Caco-2 (cell line): ENCODE results near the gene RAB27B. TPM values are rescaled to one million over a fixed set of nuclear protein-coding genes. Genes with fewer than 3 reads are reported as not detected.

Source experiments
- BruUV-seq: library from RNA; stranded (reverse); fragments of 400-500 nt; replicated peaks from 2 replicates; lab custom pipeline; 2021; lab: Mats Ljungman, UMichigan
- CTCF ChIA-PET: fragments of 300-600 bp; sonication (Branson Sonifier 250); formaldehyde crosslinking; loops from one replicate; lab custom pipeline; 2022; ENCODE audit warnings: antibody characterized with exemption; lab: Charles Lee
- POLR2A ChIA-PET: fragments of 300-600 bp; sonication (Branson Sonifier 250); formaldehyde crosslinking; loops from one replicate; lab custom pipeline; 2022; ENCODE audit warnings: antibody characterized with exemption; lab: Charles Lee
- DNase-seq, 2 experiments: peaks; one replicate each; pipeline versions ENCODE4 v3.0.0 to v3.0.0-alpha.2; 2020 to 2022
- H3K27me3 ChIP-seq: replicated peaks from 2 replicates; pipeline ENCODE4 v1.6.0; 2011; ENCODE audit warnings: low read length; ENCODE audit not compliant: control insufficient read depth, insufficient read depth
- H3K36me3 ChIP-seq: 2 replicates; pipeline ENCODE4 v1.5.1; 2011; ENCODE audit warnings: low read length; ENCODE audit not compliant: control insufficient read depth, insufficient read depth
- H3K4me1 ChIP-seq: fragments of 250-450 bp; sonication (Bioruptor Pico); 2 replicates; pipeline ENCODE4 v1.5.1; 2020; ENCODE audit warnings: mild to moderate bottlenecking
- H3K4me3 ChIP-seq: 2 replicates; pipeline ENCODE4 v1.5.1; 2011; ENCODE audit warnings: low read depth, mild to moderate bottlenecking, control low read depth, low read length
- H3K9me3 ChIP-seq: fragments of 250-450 bp; sonication (Bioruptor Pico); 2 replicates; pipeline ENCODE4 v1.5.1; 2020; ENCODE audit warnings: mild to moderate bottlenecking, moderate library complexity
- H3K27ac Mint-ChIP-seq: one replicate; pipeline ENCODE4 v1.8.0; 2022; ENCODE audit warnings: mixed read lengths; ENCODE audit not compliant: unreplicated experiment
- H3K27me3 Mint-ChIP-seq: one replicate; pipeline ENCODE4 v1.8.0; 2022; ENCODE audit warnings: mixed read lengths; ENCODE audit not compliant: insufficient read depth, unreplicated experiment
- H3K36me3 Mint-ChIP-seq: one replicate; pipeline ENCODE4 v1.8.0; 2022; ENCODE audit warnings: mild to moderate bottlenecking, mixed read lengths; ENCODE audit not compliant: insufficient read depth, unreplicated experiment
- H3K4me1 Mint-ChIP-seq: one replicate; pipeline ENCODE4 v1.8.0; 2022; ENCODE audit warnings: low read depth, mixed read lengths; ENCODE audit not compliant: unreplicated experiment
- H3K4me3 Mint-ChIP-seq: one replicate; pipeline ENCODE4 v1.8.0; 2022; ENCODE audit warnings: mild to moderate bottlenecking, moderate library complexity, mixed read lengths; ENCODE audit not compliant: unreplicated experiment
- H3K9me3 Mint-ChIP-seq: one replicate; pipeline ENCODE4 v1.8.0; 2022; ENCODE audit warnings: mixed read lengths; ENCODE audit not compliant: unreplicated experiment
- CTCF ChIP-seq, 2 experiments: fragments of 200-600 bp in 1 of 2; IDR thresholded peaks; 1 replicate in 1 of 2; 2 replicates in 1 of 2; pipeline versions ENCODE4 v1.5.1 to v1.8.0; 2011 to 2022; ENCODE audit warnings: antibody characterized with exemption in 1 of 2, control low read depth in 1 of 2, inconsistent platforms in 1 of 2, low read depth in 1 of 2, low read length in 1 of 2, mild to moderate bottlenecking in 1 of 2, moderate library complexity in 1 of 2; ENCODE audit not compliant: insufficient read depth in 1 of 2, severe bottlenecking in 1 of 2, unreplicated experiment in 1 of 2
- intact Hi-C: fragments of 100-400 bp; cut with micrococcal nuclease; formaldehyde crosslinking; loops from one replicate; pipeline ENCODE4 v1.10.0; 2022; ENCODE audit not compliant: unreplicated experiment
- total RNA-seq: library from RNA; stranded (reverse); gene quantifications from 2 replicates; pipeline ENCODE4 v1.2.3, GENCODE V29; 2022

The RAB27B gene
- total RNA-seq, 1 experiment from 2014 or later, result 0.32 TPM

DNA sequence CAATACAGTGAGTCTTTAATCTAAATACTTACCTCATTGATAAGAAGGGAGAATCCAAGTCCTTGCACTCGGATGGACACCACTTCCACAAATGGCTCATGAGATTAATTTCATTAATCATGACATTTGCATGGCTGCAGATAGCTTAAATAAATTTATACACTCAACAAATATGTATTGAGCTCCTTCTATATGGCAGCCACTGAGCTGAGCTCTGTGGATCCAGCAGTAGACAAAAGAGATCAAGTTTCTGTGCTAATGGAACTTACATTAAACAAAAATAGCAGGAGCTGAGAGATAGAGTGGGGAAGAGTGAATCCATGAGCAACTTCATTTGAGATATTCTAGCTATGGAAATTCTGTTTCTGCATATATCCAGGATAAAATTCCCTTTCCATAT is 44.4 kb downstream of the RAB27B start:
- Histone ChIP-seq H3K27me3 (no peaks in the 10 kb centered on the region), H3K4me3 (no peak overlapping the region), H3K4me1 (no peaks in the 10 kb centered on the region), H3K36me3 (no peaks in the 10 kb centered on the region), H3K9me3 (no peaks in the 10 kb centered on the region)
- TF ChIP-seq CTCF (IDR thresholded peaks at IDR 0.05; ENCODE audit: insufficient read depth in 1 of 2, low read depth in 1 of 2, low read length in 1 of 2, severe bottlenecking in 1 of 2, unreplicated experiment in 1 of 2), result no peak
- no peaks in the 10 kb centered on the region for H3K9me3 Mint-ChIP-seq
- H3K4me3 Mint-ChIP-seq, result no peak overlapping the region
- H3K36me3 Mint-ChIP-seq, result no peaks in the 10 kb centered on the region
- H3K4me1 Mint-ChIP-seq, result no peaks in the 10 kb centered on the region
- ChIA-PET POLR2A (no interaction called here), CTCF (no interaction called here)
- intact Hi-C loops, result no loop called here
- BruUV-seq, result no TSS peak
- H3K27me3 Mint-ChIP-seq, result no peaks in the 10 kb centered on the region
- DNase-seq, result no peak
- H3K27ac Mint-ChIP-seq, result no peak overlapping the region

- no peaks in the 10 kb centered on the region for H3K4me1 Mint-ChIP-seq
- no peak overlapping the region for H3K4me3 ChIP-seq
- no peaks in the 10 kb centered on the region for H3K36me3 ChIP-seq
- H3K9me3 Mint-ChIP-seq, result no peaks in the 10 kb centered on the region
- H3K27me3 Mint-ChIP-seq, result no peaks in the 10 kb centered on the region
- no peak for DNase-seq
- BruUV-seq, result no TSS peak
- no peaks in the 10 kb centered on the region for H3K4me1 ChIP-seq
- H3K36me3 Mint-ChIP-seq, result no peaks in the 10 kb centered on the region
- intact Hi-C loops, result no loop called here
- ChIA-PET POLR2A (no interaction called here), CTCF (no interaction called here)
- no peak for TF ChIP-seq CTCF (IDR thresholded peaks at IDR 0.05; ENCODE audit: insufficient read depth in 1 of 2, low read depth in 1 of 2, low read length in 1 of 2, severe bottlenecking in 1 of 2, unreplicated experiment in 1 of 2)
- H3K9me3 ChIP-seq, result no peaks in the 10 kb centered on the region
- no peak overlapping the region for H3K27ac Mint-ChIP-seq
- no peaks in the 10 kb centered on the region for H3K27me3 ChIP-seq
- no peak overlapping the region for H3K4me3 Mint-ChIP-seq
Observed at GRCh38 chr18:54873884-54874255, 45.6 kb downstream of the RAB27B start.

DNA sequence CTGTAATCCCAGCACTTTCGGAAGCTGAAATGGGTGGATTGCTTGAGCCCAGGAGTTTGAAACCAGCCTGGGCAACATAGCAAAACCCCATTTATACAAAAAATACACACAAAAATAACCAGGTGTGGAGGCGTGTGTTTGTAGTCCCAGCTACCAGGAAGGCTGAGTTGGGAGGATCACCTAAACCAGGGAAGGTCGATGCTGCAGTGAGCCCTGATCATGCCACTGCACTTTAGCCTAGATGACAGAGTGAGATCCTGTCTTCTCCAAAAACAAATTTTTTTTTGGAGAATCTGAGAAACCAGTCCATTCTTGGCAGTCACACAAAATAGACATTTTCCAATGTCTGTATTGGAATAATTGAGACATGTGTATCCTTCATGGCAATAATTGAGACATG is 46.8 kb downstream of the RAB27B start:
- no peaks in the 10 kb centered on the region for H3K27me3 ChIP-seq
- no peak overlapping the region for H3K4me3 ChIP-seq
- no peaks in the 10 kb centered on the region for H3K9me3 ChIP-seq
- Mint-ChIP-seq H3K27ac (no peak overlapping the region), H3K9me3 (no peaks in the 10 kb centered on the region), H3K4me1 (no peaks in the 10 kb centered on the region), H3K27me3 (no peaks in the 10 kb centered on the region), H3K4me3 (no peak overlapping the region), H3K36me3 (no peaks in the 10 kb centered on the region)
- no peaks in the 10 kb centered on the region for H3K4me1 ChIP-seq
- POLR2A ChIA-PET, result no interaction called here
- DNase-seq, result no peak
- BruUV-seq, result no TSS peak
- no peaks in the 10 kb centered on the region for H3K36me3 ChIP-seq
- TF ChIP-seq CTCF (IDR thresholded peaks at IDR 0.05; ENCODE audit: insufficient read depth in 1 of 2, low read depth in 1 of 2, low read length in 1 of 2, severe bottlenecking in 1 of 2, unreplicated experiment in 1 of 2), result no peak
- CTCF ChIA-PET, result no interaction called here
- intact Hi-C loops, result no loop called here
